A549 (cell line): Measurements from ENCODE around the gene TSC2. TPM values are rescaled to one million over a fixed set of nuclear protein-coding genes. Genes with fewer than 3 reads are reported as not detected.

Source experiments
- ATAC-seq, 2 experiments: fragments of 200-7000 bp in 1 of 2; fragments of >200 bp in 1 of 2; cut with Nextera tagmentation in 1 of 2; cut with Tn5 transposase in 1 of 2; 3 replicates each; pipeline versions ENCODE4 v1.8.0 to v1.9.1; 2018 to 2020; ENCODE audit warnings: mild to moderate bottlenecking in 1 of 2, moderate library complexity in 1 of 2
- CTCF ChIA-PET: fragments of 300-600 bp; sonication (Branson Sonifier 250); formaldehyde crosslinking; extraction: SDS; loops from one replicate; lab custom pipeline; 2021; ENCODE audit warnings: antibody characterized with exemption, inconsistent platforms; lab: Yijun Ruan, JAX
- POLR2A ChIA-PET: fragments of 350-600 bp; formaldehyde crosslinking; extraction: SDS; loops from one replicate; lab custom pipeline; 2021; ENCODE audit warnings: antibody characterized with exemption, inconsistent platforms; lab: Yijun Ruan, JAX
- DNase-seq, 2 experiments: peaks; one replicate each; pipeline versions ENCODE4 v3.0.0 to v3.0.0-alpha.2; 2011 to 2016; ENCODE audit warnings: low read depth in 1 of 2, low spot score in 1 of 2
- FAIRE-seq: peaks from 2 replicates; lab custom pipeline; 2011; peaks lifted over from hg19 to GRCh38; lab: Jason Lieb, UNC
- H3K27ac ChIP-seq, 2 experiments: fragments of >200 bp; sonication (Bioruptor Twin); formaldehyde crosslinking; 3 replicates each; pipeline ENCODE4 v1.5.1; 2016 to 2017
- H3K4me1 ChIP-seq: fragments of >200 bp; sonication (Bioruptor Twin); formaldehyde crosslinking; 3 replicates; pipeline ENCODE4 v1.6.1; 2016
- H3K4me2 ChIP-seq: fragments of >200 bp; sonication (Bioruptor Twin); formaldehyde crosslinking; 3 replicates; pipeline ENCODE4 v1.6.1; 2016
- H3K4me3 ChIP-seq: fragments of >200 bp; sonication (Bioruptor Twin); formaldehyde crosslinking; 3 replicates; pipeline ENCODE4 v1.5.1; 2016
- H3K9me3 ChIP-seq: fragments of >200 bp; sonication (Bioruptor Twin); formaldehyde crosslinking; 3 replicates; pipeline ENCODE4 v1.6.1; 2016
- CBX8 ChIP-seq: fragments of 200-600 bp; sonication (generic); IDR thresholded peaks from 2 replicates; pipeline ENCODE4 v1.6.1; 2016
- EP300 ChIP-seq, 2 experiments: fragments of >200 bp; sonication (Bioruptor Twin); formaldehyde crosslinking; IDR thresholded peaks; 2 replicates in 1 of 2; 3 replicates in 1 of 2; pipeline ENCODE4 v1.6.1; 2016 to 2017
- ESRRA ChIP-seq: fragments of 150-350 bp; IDR thresholded peaks from 2 replicates; pipeline ENCODE4 v1.6.1; 2014; ENCODE audit warnings: mild to moderate bottlenecking, low read length, borderline replicate concordance
- HES2 ChIP-seq: fragments of >200 bp; sonication (Bioruptor Twin); formaldehyde crosslinking; IDR thresholded peaks from 2 replicates; pipeline ENCODE4 v1.6.1; 2016
- HMGXB4 ChIP-seq: fragments of 250-450 bp; sonication (Bioruptor Pico); IDR thresholded peaks from 2 replicates; pipeline ENCODE4 v1.5.0; 2021; ENCODE audit warnings: mild to moderate bottlenecking, moderate library complexity, borderline replicate concordance
- HOXB5 ChIP-seq: fragments of 250-450 bp; sonication (Bioruptor Pico); IDR thresholded peaks from 2 replicates; pipeline ENCODE4 v1.5.0; 2020; ENCODE audit warnings: mild to moderate bottlenecking, moderate library complexity
- KDM5A ChIP-seq: fragments of 200-600 bp; sonication (generic); IDR thresholded peaks from 2 replicates; pipeline ENCODE4 v1.6.1; 2016; ENCODE audit warnings: antibody characterized with exemption, mild to moderate bottlenecking
- MYC ChIP-seq: IDR thresholded peaks from 2 replicates; pipeline ENCODE4 v1.6.1; 2012; ENCODE audit warnings: mild to moderate bottlenecking, inconsistent platforms, low read length, improper control_type of control experiment, borderline replicate concordance
- NPAS2 ChIP-seq: fragments of 250-450 bp; sonication (Bioruptor Pico); IDR thresholded peaks from 2 replicates; pipeline ENCODE4 v1.8.0; 2022; ENCODE audit warnings: mild to moderate bottlenecking, moderate library complexity, borderline replicate concordance
- NR3C1 ChIP-seq: fragments of >200 bp; sonication (Bioruptor Twin); formaldehyde crosslinking; IDR thresholded peaks from 3 replicates; pipeline ENCODE4 v1.6.1; 2017
- POLR2A ChIP-seq: IDR thresholded peaks from 2 replicates; pipeline ENCODE4 v1.6.1; 2012; ENCODE audit warnings: mild to moderate bottlenecking, low read length
- POLR2AphosphoS2 ChIP-seq: conservative IDR thresholded peaks from 2 replicates; pipeline ENCODE4 v1.6.1; 2012; ENCODE audit warnings: low read length, improper control_type of control experiment, inconsistent platforms
- RAD21 ChIP-seq, 2 experiments: fragments of >200 bp in 1 of 2; sonication (Bioruptor Twin) in 1 of 2; formaldehyde crosslinking in 1 of 2; IDR thresholded peaks in 1 of 2; conservative IDR thresholded peaks in 1 of 2; 2 replicates in 1 of 2; 3 replicates in 1 of 2; pipeline ENCODE4 v1.6.1; 2012 to 2018; ENCODE audit warnings: inconsistent platforms in 1 of 2
- RARB ChIP-seq: fragments of 250-450 bp; sonication (Bioruptor Pico); IDR thresholded peaks from 2 replicates; pipeline ENCODE4 v1.8.0; 2021; ENCODE audit warnings: mild to moderate bottlenecking, moderate library complexity
- RCOR1 ChIP-seq: fragments of 150-350 bp; IDR thresholded peaks from 2 replicates; pipeline ENCODE4 v1.6.1; 2014; ENCODE audit warnings: antibody characterized with exemption, low read length, low read depth
- SMC3 ChIP-seq: fragments of >200 bp; sonication (Bioruptor Twin); formaldehyde crosslinking; IDR thresholded peaks from 3 replicates; pipeline ENCODE4 v1.6.1; 2018; ENCODE audit warnings: inconsistent platforms
- SREBF2 ChIP-seq: fragments of 450-650 bp; IDR thresholded peaks from 2 replicates; pipeline ENCODE4 v1.6.1; 2014; ENCODE audit warnings: mild to moderate bottlenecking, moderate library complexity
- TFCP2L1 ChIP-seq: fragments of 250-450 bp; sonication (Bioruptor Pico); IDR thresholded peaks from 2 replicates; pipeline ENCODE4 v1.5.0; 2021; ENCODE audit warnings: mild to moderate bottlenecking
- ZC3H11A ChIP-seq: fragments of 450-650 bp; IDR thresholded peaks from 2 replicates; pipeline ENCODE4 v1.6.1; 2014; ENCODE audit warnings: antibody characterized with exemption, mild to moderate bottlenecking
- ZSCAN20 ChIP-seq: fragments of 250-450 bp; sonication (Bioruptor Pico); IDR thresholded peaks from 2 replicates; pipeline ENCODE4 v1.8.0; 2022; ENCODE audit warnings: mild to moderate bottlenecking, moderate library complexity
- WGBS: methylation state at CpG from one replicate; pipeline ENCODE4 v1.1.6; 2017; ENCODE audit errors: missing lambda C conversion rate; 5-methylcytosine and 5-hydroxymethylcytosine counted together
- polyA plus RNA-seq, 4 experiments: library from polyadenylated mRNA; depleted of rRNA in 3 of 4; stranded (reverse); fragments of >200 nt; fragmentation: RNase III in 1 of 4; extraction: RNeasy Plus Mini Kit Qiagen cat#74134 plus additional on column Dnase treatment in 1 of 4; gene quantifications; 2 replicates in 3 of 4; 3 replicates in 1 of 4; pipeline ENCODE4 v1.2.3, GENCODE V29; 2011 to 2017
- TF ChIP-seq, protein P1 (sequence below): fragments of 150-350 bp; IDR thresholded peaks from 2 replicates; pipeline ENCODE4 v1.6.1; 2014; ENCODE audit warnings: low read depth, mild to moderate bottlenecking, low read length

TSC2 gene
- polyA plus RNA-seq, 2 of the 4 experiments (the other 2 are of a cell fraction), result 32.6 to 47.3 TPM

DNA sequence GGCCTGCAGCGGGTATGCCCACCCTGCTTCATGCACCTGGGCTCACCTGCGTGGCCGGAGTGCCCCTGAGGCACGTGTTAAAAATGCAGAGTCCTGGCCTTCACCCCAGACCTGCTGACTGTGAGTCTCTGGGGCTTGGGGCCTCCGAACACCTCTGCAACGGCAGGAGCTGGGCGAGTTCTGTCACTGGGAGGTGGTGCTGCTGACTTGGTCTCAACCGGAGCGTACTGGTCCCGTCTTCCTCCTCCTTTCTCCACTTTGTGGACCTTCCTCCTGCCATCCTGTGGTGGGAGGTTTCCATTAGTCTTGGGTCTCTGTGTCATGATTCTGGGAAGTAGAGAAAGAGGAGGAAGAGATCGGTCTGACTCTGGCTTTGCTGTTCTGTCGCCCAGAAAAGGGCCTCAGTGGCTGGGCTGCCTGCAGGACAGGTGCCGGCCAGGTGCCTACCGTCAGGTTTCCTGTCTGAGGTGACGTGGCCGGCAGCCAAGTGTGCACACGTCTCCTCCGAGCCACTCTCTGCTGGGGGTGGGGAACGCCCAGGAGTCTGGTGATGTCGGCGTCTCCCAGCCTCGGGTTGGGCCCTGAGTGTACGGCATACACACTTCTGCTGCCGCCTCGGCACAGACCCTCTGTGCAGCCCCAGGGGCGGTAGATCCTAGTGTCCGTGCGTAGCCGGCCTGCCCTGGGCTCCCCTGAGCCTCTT, 6.9 kb downstream of the TSC2 start:
- TF ChIP-seq SREBF2 (no peak), MYC (no peak), HMGXB4 (CRISPR knock-in tag) (no peak), ZSCAN20 (no peak), CBX8 (no peak), POLR2AphosphoS2 (no peak), ZC3H11A (no peak), NR3C1 (no peak), RARB (CRISPR knock-in tag) (no peak), EP300 (IDR thresholded peaks at IDR 0.05) (no peak), KDM5A (no peak), NPAS2 (no peak), HOXB5 (CRISPR knock-in tag) (no peak), TFCP2L1 (no peak), HES2 (no peak), ESRRA (no peak), RCOR1 (no peak), RAD21 (conservative IDR thresholded peaks at IDR 0.05 in 1 of 2, IDR thresholded peaks at IDR 0.05 in 1 of 2) (no peak)
- TF ChIP-seq, protein P1, sequence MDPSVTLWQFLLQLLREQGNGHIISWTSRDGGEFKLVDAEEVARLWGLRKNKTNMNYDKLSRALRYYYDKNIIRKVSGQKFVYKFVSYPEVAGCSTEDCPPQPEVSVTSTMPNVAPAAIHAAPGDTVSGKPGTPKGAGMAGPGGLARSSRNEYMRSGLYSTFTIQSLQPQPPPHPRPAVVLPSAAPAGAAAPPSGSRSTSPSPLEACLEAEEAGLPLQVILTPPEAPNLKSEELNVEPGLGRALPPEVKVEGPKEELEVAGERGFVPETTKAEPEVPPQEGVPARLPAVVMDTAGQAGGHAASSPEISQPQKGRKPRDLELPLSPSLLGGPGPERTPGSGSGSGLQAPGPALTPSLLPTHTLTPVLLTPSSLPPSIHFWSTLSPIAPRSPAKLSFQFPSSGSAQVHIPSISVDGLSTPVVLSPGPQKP, result no peak
- Histone ChIP-seq H3K27ac (no peak overlapping the region), H3K4me3 (no peak overlapping the region), H3K9me3 (no peaks in the 10 kb centered on the region), H3K4me2 (no peak overlapping the region), H3K4me1 (no peaks in the 10 kb centered on the region)
- POLR2A ChIA-PET, result no interaction called here
- FAIRE-seq (no peak), ATAC-seq (no peak), DNase-seq (no peak)
- CTCF ChIA-PET, result interaction anchor here (1.1 to 3.3 kb wide), 10 partner anchors 9 to 86 kb away, joined by 3 to 27 read pairs (median 10); no protein-coding TSS in a partner anchor
- WGBS, result 89% methylated on average over 18 of the region's 29 CpGs

DNA sequence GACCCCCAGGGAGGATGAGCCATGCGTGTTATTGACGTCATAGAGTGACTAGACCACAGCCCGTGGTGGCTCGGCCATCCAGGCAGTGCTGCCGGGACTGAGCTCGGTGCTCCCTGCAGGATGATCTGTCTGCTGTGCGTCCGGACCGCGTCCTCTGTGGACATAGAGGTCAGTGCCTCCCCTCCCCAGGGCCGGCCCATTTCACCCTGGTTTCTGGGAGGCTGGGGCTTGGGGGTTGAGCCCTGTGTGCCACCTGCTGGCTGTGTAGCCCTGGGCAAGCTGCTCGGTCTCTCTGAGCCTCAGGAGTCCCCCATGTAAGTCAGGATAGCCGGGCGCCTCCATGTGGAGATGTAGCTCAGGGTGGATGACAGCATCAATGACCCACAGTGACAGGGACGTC, 8.3 kb downstream of the TSC2 start:
- Histone ChIP-seq H3K4me3 (no peak overlapping the region), H3K4me1 (no peaks in the 10 kb centered on the region), H3K4me2 (no peak overlapping the region), H3K9me3 (no peaks in the 10 kb centered on the region), H3K27ac (no peak overlapping the region)
- ChIA-PET CTCF (interaction anchor here (0.8 to 3.3 kb wide), 19 partner anchors 8 to 88 kb away, joined by 3 to 27 read pairs (median 8); partner anchors contain the start of genes NTHL1 and TSC2), POLR2A (interaction anchor here (1.4 kb wide), 1 partner anchor 8 kb away, joined by 5 read pairs; the partner anchor contains the start of genes NTHL1 and TSC2)
- 75% methylated on average over 9 of the region's 15 CpGs for WGBS
- no peak for FAIRE-seq
- DNase-seq, result peak in 1 of 2 experiments; percentile 54
- ATAC-seq, result peak; percentile 54 to 76; a peak in 5 of 6 replicates
- no peak for TF ChIP-seq POLR2A
- peak; percentile 30 to 48; a peak in 2 of 5 replicates for TF ChIP-seq RAD21 (conservative IDR thresholded peaks at IDR 0.05 in 1 of 2, IDR thresholded peaks at IDR 0.05 in 1 of 2)
- peak; percentile 42; the same call in 1 of the 3 replicates for TF ChIP-seq SMC3
- TF ChIP-seq, all 56 proteins: peak for 2
